Gastrocnemius medialis (tissue), 4 donors: Measurements from ENCODE around the gene RBM7. TPM values are rescaled to one million over a fixed set of nuclear protein-coding genes. Genes with fewer than 3 reads are reported as not detected.
A peak's percentile ranks its signal among the peaks of the same experiment; 100 is the strongest.

Experiments
- ATAC-seq, 2 donors: fragments of 150-250 bp; one replicate each; pipeline ENCODE4 v1.9.1; 2016
- DNase-seq, 2 donors: peaks; one replicate each; pipeline ENCODE4 v3.0.0-alpha.2; 2019
- H3K27ac ChIP-seq, 4 donors: fragments of 200-600 bp; sonication (generic); 1 replicate in 1 of 4; 2 replicates in 3 of 4; pipeline ENCODE4 v1.5.1; 2016 to 2018; ENCODE audit warnings: mild to moderate bottlenecking in 2 of 4, moderate library complexity in 1 of 4
- H3K27me3 ChIP-seq, 3 donors: fragments of 200-600 bp; sonication (generic) in 2 of 3; 1 replicate in 1 of 3; 2 replicates in 2 of 3; pipeline versions ENCODE4 v1.5.1 to v1.6.0; 2016 to 2019; ENCODE audit warnings: mild to moderate bottlenecking in 1 of 3, moderate library complexity in 1 of 3
- H3K36me3 ChIP-seq, 2 donors: fragments of 200-600 bp; sonication (generic) in 1 of 2; one replicate each; pipeline ENCODE4 v1.5.1; 2017 to 2018
- H3K4me1 ChIP-seq, 2 donors: fragments of 200-600 bp; sonication (generic) in 1 of 2; one replicate each; pipeline ENCODE4 v1.5.1; 2016 to 2017; ENCODE audit warnings: mild to moderate bottlenecking in 2 of 2
- H3K4me3 ChIP-seq, 4 donors: fragments of 200-600 bp; sonication (generic) in 3 of 4; 1 replicate in 1 of 4; 2 replicates in 3 of 4; pipeline ENCODE4 v1.5.1; 2016 to 2019; ENCODE audit warnings: mild to moderate bottlenecking in 2 of 4
- H3K9me3 ChIP-seq, 3 donors: fragments of 200-600 bp; sonication (generic) in 2 of 3; 1 replicate in 1 of 3; 2 replicates in 2 of 3; pipeline ENCODE4 v1.5.1; 2016 to 2019
- POLR2A ChIP-seq, 2 donors: fragments of 450-650 bp; IDR thresholded peaks; one replicate each; pipeline ENCODE4 v1.6.1; 2017; ENCODE audit warnings: antibody characterized with exemption in 2 of 2, mild to moderate bottlenecking in 2 of 2, moderate library complexity in 2 of 2
- in situ Hi-C, 4 donors: fragments of 200-750 bp; cut with MboI; loops; one replicate each; pipeline versions ENCODE4 v1.15.0 to v1.8.0; 2017; ENCODE audit warnings: low sequenced_read_pairs in 4 of 4
- intact Hi-C: fragments of 100-400 bp; cut with DNase I; formaldehyde crosslinking; loops from one replicate; pipeline ENCODE4 v1.15.1; 2023; ENCODE audit warnings: low total_unique reads
- total RNA-seq, 4 donors: library from RNA; depleted of rRNA; stranded (reverse); fragments of >200 nt; gene quantifications; one replicate each; pipeline versions ENCODE4 v1.1.0 to v1.2.3, GENCODE V29; 2016
- TF ChIP-seq, protein P1 (sequence below), 5 experiments: fragments of 450-650 bp in 3 of 5; fragments of 200-600 bp in 2 of 5; sonication (generic) in 2 of 5; IDR thresholded peaks in 4 of 5; conservative IDR thresholded peaks in 1 of 5; 1 replicate in 4 of 5; 2 replicates in 1 of 5; pipeline ENCODE4 v1.5.1; 2016 to 2019; ENCODE audit warnings: antibody characterized with exemption in 5 of 5, mild to moderate bottlenecking in 3 of 5, moderate library complexity in 3 of 5

RBM7 gene
- total RNA-seq, 4 donors from 2014 or later: 6.2 to 14.9 (median 11.6) TPM

DNA sequence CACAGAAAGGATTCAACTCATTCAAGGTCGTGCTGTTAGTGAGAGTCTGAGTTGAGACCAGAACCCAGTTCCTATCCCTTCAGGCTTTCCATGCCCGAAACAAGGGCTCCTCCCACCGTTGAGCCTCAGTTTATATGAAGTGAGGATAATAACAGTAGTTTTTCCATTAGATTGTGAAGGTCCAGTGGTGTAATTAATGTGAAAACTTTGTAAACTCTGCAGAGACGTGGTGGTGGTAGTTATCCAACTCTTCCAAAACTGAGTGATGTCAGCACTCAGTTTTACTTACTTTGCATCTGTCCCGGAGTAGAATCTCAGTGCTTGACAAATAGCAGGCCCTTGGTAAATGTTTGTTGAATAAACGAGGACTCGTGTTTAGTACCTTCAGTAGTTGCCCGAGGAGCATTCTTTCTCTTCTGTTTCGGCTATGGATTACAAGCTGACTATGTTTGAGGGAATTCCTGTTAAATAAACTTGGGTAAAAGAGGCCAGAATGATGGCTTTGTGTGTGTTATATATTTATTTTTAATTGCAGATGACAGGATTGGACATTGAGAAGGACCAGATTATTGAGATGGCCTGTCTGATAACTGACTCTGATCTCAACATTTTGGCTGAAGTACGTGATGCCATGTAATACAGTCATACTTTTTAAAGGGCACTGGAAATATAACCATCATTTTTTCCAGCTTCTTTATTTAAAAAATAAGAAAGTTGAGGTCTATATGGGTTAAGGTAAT, 39.8 kb downstream of the RBM7 start:
- H3K9me3 ChIP-seq: no peaks in the 10 kb centered on the region
- intact Hi-C loops (no loop called here), in situ Hi-C loops (no loop called here)
- TF ChIP-seq, protein P1, sequence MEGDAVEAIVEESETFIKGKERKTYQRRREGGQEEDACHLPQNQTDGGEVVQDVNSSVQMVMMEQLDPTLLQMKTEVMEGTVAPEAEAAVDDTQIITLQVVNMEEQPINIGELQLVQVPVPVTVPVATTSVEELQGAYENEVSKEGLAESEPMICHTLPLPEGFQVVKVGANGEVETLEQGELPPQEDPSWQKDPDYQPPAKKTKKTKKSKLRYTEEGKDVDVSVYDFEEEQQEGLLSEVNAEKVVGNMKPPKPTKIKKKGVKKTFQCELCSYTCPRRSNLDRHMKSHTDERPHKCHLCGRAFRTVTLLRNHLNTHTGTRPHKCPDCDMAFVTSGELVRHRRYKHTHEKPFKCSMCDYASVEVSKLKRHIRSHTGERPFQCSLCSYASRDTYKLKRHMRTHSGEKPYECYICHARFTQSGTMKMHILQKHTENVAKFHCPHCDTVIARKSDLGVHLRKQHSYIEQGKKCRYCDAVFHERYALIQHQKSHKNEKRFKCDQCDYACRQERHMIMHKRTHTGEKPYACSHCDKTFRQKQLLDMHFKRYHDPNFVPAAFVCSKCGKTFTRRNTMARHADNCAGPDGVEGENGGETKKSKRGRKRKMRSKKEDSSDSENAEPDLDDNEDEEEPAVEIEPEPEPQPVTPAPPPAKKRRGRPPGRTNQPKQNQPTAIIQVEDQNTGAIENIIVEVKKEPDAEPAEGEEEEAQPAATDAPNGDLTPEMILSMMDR (IDR thresholded peaks at IDR 0.05 in 4 of 5, conservative IDR thresholded peaks at IDR 0.05 in 1 of 5): no peak
- TF ChIP-seq POLR2A (IDR thresholded peaks at IDR 0.05): no peak
- H3K27ac ChIP-seq: peak overlapping the region; percentile 89 to 95 (median 90)
- ATAC-seq (peak in 1 of 2 donors; percentile 50), DNase-seq (no peak)
- H3K36me3 ChIP-seq: peaks cover 0 to 9% of the 10 kb centered on the region in 2 donors
- peaks cover 8 to 24% of the 10 kb centered on the region in 2 donors for H3K4me1 ChIP-seq
- H3K27me3 ChIP-seq: no peaks in the 10 kb centered on the region
- peak overlapping the region; percentile 93 to 95 (median 94) for H3K4me3 ChIP-seq

DNA sequence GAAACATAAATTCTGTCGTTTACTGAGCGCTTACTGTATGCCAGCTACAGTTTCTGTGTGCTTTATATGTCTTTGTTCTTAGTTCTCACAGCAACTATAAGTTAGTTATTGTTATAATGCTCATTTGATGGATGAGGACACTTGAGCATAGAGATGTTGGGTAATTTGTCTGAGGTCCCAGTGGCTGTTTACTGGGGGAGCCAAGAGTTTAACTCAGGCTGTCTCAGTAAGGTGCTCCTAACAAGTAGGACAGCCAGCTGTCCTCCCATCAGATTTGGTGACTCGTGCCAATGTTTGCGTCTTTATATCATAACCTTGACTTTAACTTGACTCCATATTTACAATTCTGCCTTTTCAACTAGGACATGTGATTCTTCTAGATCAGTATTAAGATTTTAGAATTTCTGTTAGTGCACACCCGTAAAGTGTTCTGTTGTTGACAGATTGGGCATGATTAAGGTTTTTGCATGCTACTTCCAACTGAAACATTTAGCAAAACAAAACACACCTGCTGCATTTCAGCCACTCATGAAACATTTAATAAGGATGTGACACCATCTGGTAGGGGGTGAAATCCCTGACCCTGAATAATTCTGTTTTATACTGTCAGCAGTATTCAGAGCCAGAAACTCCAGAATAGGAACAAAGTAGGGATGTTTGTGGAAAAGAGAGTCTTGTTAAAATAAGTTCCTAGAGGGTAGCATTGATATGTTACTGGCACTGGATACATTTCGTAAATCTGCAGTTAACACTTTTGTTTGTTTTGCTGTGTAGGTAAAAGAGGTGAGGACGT, 40.7 kb downstream of the RBM7 start:
- H3K4me1 ChIP-seq: peaks cover 8 to 24% of the 10 kb centered on the region in 2 donors
- DNase-seq (no peak), ATAC-seq (no peak)
- peaks cover 0 to 14% of the 10 kb centered on the region in 2 donors for H3K36me3 ChIP-seq
- in situ Hi-C loops: no loop called here
- no peaks in the 10 kb centered on the region for H3K9me3 ChIP-seq
- intact Hi-C loops: no loop called here
- H3K27ac ChIP-seq: peak overlapping the region; percentile 38 to 95 (median 90)
- no peaks in the 10 kb centered on the region for H3K27me3 ChIP-seq
- H3K4me3 ChIP-seq: peak overlapping the region in 3 of 4 donors; percentile 93 to 95 (median 93)
- TF ChIP-seq, protein P1 (IDR thresholded peaks at IDR 0.05 in 4 of 5, conservative IDR thresholded peaks at IDR 0.05 in 1 of 5): no peak
- TF ChIP-seq POLR2A (IDR thresholded peaks at IDR 0.05): no peak

DNA sequence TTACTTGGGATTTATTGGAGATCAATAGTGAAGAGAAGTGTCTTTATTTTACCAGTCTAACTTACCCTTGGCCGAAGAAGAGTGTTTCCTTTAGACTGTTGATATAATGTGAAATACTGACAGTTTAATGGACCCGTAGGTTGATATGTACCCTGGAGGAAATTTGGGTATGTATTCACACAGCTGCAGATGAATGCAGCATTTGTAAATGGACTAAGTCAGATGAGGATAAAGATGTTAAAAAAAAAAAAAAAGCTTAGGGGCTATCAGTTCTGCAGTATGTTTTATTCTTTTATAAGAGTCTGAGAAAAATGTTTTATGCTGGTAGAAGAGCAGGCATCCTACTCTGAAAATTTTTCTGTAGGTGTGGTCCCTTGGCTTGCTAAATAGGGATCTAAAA, 41.5 kb downstream of the RBM7 start:
- Histone ChIP-seq H3K4me1 (peaks cover 8 to 24% of the 10 kb centered on the region in 2 donors), H3K9me3 (no peaks in the 10 kb centered on the region), H3K4me3 (no peak overlapping the region), H3K27ac (no peak overlapping the region), H3K36me3 (peaks cover 0 to 19% of the 10 kb centered on the region in 2 donors), H3K27me3 (no peaks in the 10 kb centered on the region)
- no peak for ATAC-seq
- no peak for DNase-seq
- intact Hi-C loops: no loop called here
- no peak for TF ChIP-seq POLR2A (IDR thresholded peaks at IDR 0.05)
- TF ChIP-seq, protein P1 (IDR thresholded peaks at IDR 0.05 in 4 of 5, conservative IDR thresholded peaks at IDR 0.05 in 1 of 5): no peak
- in situ Hi-C loops: no loop called here

DNA sequence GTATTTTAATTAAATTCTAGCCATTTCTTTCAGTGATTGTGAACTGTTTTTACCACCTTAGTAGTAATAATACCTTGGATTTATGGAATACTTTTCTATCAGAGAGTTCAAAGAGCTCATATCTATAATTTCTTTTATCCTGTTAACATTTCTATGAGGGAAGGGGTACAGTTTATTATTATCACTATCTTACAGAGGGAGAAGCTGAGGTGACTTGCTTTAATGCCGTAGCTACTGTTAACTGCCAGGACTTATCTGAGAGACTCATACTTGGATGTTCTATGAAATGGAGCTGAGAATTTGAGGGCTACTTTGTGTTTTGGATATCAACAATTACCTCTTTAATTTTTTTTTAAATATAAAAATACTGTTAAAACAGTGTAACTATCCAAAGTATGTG, 42.1 kb downstream of the RBM7 start:
- no peak for ATAC-seq
- H3K27me3 ChIP-seq: no peaks in the 10 kb centered on the region
- peaks cover 8 to 24% of the 10 kb centered on the region in 2 donors for H3K4me1 ChIP-seq
- TF ChIP-seq POLR2A (IDR thresholded peaks at IDR 0.05): no peak
- TF ChIP-seq, protein P1 (IDR thresholded peaks at IDR 0.05 in 4 of 5, conservative IDR thresholded peaks at IDR 0.05 in 1 of 5): no peak
- in situ Hi-C loops: no loop called here
- no peak overlapping the region for H3K27ac ChIP-seq
- peaks cover 0 to 19% of the 10 kb centered on the region in 2 donors for H3K36me3 ChIP-seq
- no peak overlapping the region for H3K4me3 ChIP-seq
- no peak for DNase-seq
- intact Hi-C loops: no loop called here
- no peaks in the 10 kb centered on the region for H3K9me3 ChIP-seq
